ENCODE data around the gene PHF14. TPM values are rescaled to one million over a fixed set of nuclear protein-coding genes. Genes with fewer than 3 reads are reported as not detected.

The PHF14 gene
- total RNA-seq, 1 donor from 2014 or later, result 66.5 TPM

DNA sequence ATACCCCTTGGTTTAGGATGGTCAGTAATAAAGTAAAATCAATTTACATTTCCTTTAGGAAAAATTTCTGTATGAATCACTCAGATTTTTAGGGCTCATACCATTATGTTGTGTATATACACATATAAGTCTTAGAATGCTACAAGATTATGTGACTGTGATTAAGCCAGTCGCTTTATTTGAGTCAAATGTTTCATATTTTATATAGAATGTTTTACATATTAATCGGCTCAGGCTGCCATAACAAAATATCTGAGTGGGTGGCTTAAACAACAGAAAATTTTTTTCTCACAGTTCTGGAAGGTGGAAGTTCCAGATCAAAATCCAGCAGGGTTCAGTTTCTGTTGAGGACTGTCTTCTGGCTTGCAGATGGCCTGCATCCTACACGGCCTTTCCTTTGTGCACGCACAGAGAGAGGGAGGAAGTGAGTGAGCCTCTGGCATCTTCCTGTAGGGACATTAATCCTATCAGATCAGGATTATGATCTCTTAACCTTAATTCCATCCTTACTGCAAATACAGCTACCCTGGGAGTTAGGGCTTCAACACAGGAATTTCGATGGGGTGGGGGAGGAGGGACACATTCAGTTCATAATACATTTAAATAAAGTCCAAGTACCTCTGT, 198.0 kb downstream of the PHF14 start:
- DNase-seq (ENCODE audit: extremely low spot score, unreplicated experiment), result no peak
- H3K4me3 Mint-ChIP-seq, result no peak overlapping the region
- peaks cover 11% of the 10 kb centered on the region for H3K4me1 Mint-ChIP-seq (ENCODE audit: unreplicated experiment)
- no peaks in the 10 kb centered on the region for H3K9me3 Mint-ChIP-seq
- TF ChIP-seq, protein P1, sequence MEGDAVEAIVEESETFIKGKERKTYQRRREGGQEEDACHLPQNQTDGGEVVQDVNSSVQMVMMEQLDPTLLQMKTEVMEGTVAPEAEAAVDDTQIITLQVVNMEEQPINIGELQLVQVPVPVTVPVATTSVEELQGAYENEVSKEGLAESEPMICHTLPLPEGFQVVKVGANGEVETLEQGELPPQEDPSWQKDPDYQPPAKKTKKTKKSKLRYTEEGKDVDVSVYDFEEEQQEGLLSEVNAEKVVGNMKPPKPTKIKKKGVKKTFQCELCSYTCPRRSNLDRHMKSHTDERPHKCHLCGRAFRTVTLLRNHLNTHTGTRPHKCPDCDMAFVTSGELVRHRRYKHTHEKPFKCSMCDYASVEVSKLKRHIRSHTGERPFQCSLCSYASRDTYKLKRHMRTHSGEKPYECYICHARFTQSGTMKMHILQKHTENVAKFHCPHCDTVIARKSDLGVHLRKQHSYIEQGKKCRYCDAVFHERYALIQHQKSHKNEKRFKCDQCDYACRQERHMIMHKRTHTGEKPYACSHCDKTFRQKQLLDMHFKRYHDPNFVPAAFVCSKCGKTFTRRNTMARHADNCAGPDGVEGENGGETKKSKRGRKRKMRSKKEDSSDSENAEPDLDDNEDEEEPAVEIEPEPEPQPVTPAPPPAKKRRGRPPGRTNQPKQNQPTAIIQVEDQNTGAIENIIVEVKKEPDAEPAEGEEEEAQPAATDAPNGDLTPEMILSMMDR (conservative IDR thresholded peaks at IDR 0.05), result no peak
- no peaks in the 10 kb centered on the region for H3K27me3 Mint-ChIP-seq
- no peak overlapping the region for H3K27ac Mint-ChIP-seq
- H3K36me3 Mint-ChIP-seq, result no peaks in the 10 kb centered on the region

DNA sequence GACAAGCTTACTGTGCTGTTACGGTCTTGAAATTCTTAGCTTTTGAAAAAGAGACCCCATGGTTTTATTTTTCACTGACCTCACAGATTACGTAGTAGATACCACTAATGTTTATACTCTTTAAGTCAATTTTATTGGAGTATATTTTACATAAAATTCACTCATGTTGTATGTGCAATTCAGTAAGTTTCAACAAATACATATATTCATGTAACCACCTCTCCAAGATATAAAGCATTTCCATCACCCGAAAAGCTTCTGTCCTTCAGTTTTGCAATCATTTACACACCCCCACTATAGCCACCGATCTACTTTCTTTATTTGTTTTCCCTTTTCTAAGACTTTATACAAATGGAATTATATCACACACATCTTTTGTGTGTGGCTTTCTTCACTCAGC, 199.2 kb downstream of the PHF14 start:
- Mint-ChIP-seq H3K4me3 (no peak overlapping the region), H3K4me1 (ENCODE audit: unreplicated experiment) (peaks cover 11% of the 10 kb centered on the region)
- TF ChIP-seq, protein P1 (conservative IDR thresholded peaks at IDR 0.05), result no peak

DNA sequence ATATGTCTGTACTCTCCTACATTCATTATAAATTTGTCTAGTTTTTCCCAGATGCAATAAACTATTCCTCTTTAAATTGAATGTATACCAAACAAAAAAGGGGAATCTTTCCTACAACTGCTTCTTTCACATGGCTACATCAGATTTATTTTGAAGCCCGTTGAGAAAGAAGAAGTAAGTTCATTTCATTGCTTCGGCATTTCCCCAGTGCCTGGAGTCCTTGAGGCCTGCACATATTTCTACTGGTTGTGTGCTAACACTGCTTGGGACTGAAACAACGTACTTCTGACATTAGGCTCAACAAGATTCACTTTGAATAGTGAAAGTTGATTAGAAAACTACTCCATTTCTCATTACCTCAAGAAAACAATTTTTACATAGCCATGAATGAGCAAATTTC, 201.7 kb downstream of the PHF14 start:
- no peak for DNase-seq (ENCODE audit: extremely low spot score, unreplicated experiment)
- Mint-ChIP-seq H3K4me3 (no peak overlapping the region), H3K27ac (no peak overlapping the region), H3K9me3 (no peaks in the 10 kb centered on the region), H3K36me3 (no peaks in the 10 kb centered on the region), H3K27me3 (no peaks in the 10 kb centered on the region), H3K4me1 (ENCODE audit: unreplicated experiment) (peaks cover under 1% of the 10 kb centered on the region)
- TF ChIP-seq, protein P1 (conservative IDR thresholded peaks at IDR 0.05), result no peak

More for the DNA sequence above, 199.2 kb downstream of the PHF14 start:
- H3K27ac Mint-ChIP-seq, result no peak overlapping the region
- DNase-seq (ENCODE audit: extremely low spot score, unreplicated experiment), result no peak
- H3K36me3 Mint-ChIP-seq, result no peaks in the 10 kb centered on the region
- H3K9me3 Mint-ChIP-seq, result no peaks in the 10 kb centered on the region
- no peaks in the 10 kb centered on the region for H3K27me3 Mint-ChIP-seq

DNA sequence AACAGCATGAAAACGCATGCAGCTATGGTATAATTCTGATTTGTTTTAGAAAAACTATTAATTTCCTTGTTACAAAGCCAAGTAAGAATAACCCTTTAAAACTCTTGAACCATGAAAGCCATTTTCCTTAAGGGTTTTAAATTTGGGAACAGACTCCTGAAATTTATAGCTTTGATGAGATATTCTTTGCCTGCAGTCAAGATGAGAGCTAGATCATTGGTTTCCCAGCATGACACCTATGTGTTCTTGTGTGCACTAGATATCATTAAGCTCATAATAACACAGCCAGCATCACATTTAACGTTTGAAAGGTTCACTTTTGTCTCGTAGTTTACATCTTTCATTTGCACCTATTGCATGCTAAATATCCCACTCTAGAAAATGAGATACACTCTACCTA, 202.2 kb downstream of the PHF14 start:
- Mint-ChIP-seq H3K36me3 (no peaks in the 10 kb centered on the region), H3K9me3 (peaks cover 4% of the 10 kb centered on the region), H3K4me3 (no peak overlapping the region), H3K27ac (no peak overlapping the region), H3K27me3 (no peaks in the 10 kb centered on the region), H3K4me1 (ENCODE audit: unreplicated experiment) (no peaks in the 10 kb centered on the region)
- TF ChIP-seq, protein P1 (conservative IDR thresholded peaks at IDR 0.05), result no peak
- DNase-seq (ENCODE audit: extremely low spot score, unreplicated experiment), result no peak

DNA sequence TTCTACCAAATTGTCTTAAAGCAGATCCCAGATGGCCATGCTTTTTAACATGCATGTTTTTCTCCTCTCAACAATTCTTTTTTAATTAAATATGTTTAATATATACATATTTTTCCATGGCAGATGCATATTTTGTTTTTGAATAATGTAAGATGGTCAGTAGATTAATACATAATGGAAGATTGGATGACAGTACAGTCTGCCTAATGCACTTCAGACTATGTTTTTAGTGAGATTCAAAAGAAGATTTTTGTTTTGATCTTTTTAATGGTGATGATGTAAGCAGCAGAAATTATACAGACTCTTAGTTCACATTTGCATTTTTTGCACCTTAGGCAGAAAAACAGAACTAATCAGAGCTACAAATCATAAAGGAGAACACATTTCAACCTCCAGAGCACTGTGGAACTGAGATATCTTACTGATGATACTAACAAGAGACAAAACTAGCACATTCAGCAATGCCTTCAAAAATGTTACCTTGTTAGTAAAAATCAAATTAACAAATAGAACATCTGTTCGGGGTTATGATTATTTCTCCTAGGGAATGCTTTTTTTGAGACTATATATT, 203.4 kb downstream of the PHF14 start:
- no peaks in the 10 kb centered on the region for H3K36me3 Mint-ChIP-seq
- peaks cover 4% of the 10 kb centered on the region for H3K9me3 Mint-ChIP-seq
- no peak overlapping the region for H3K27ac Mint-ChIP-seq
- no peaks in the 10 kb centered on the region for H3K27me3 Mint-ChIP-seq
- no peaks in the 10 kb centered on the region for H3K4me1 Mint-ChIP-seq (ENCODE audit: unreplicated experiment)
- DNase-seq (ENCODE audit: extremely low spot score, unreplicated experiment), result no peak
- H3K4me3 Mint-ChIP-seq, result no peak overlapping the region
- TF ChIP-seq, protein P1 (conservative IDR thresholded peaks at IDR 0.05), result no peak
